ENCODE measurements around the gene ADAM10. TPM values are rescaled to one million over a fixed set of nuclear protein-coding genes. Genes with fewer than 3 reads are reported as not detected.

ADAM10 gene
- total RNA-seq, 4 donors from 2014 or later: 42.9 to 83.3 (median 62.7) TPM

- H3K27ac ChIP-seq: no peak overlapping the region
- no peak for TF ChIP-seq POLR2A (IDR thresholded peaks at IDR 0.05)
- TF ChIP-seq, protein P1, sequence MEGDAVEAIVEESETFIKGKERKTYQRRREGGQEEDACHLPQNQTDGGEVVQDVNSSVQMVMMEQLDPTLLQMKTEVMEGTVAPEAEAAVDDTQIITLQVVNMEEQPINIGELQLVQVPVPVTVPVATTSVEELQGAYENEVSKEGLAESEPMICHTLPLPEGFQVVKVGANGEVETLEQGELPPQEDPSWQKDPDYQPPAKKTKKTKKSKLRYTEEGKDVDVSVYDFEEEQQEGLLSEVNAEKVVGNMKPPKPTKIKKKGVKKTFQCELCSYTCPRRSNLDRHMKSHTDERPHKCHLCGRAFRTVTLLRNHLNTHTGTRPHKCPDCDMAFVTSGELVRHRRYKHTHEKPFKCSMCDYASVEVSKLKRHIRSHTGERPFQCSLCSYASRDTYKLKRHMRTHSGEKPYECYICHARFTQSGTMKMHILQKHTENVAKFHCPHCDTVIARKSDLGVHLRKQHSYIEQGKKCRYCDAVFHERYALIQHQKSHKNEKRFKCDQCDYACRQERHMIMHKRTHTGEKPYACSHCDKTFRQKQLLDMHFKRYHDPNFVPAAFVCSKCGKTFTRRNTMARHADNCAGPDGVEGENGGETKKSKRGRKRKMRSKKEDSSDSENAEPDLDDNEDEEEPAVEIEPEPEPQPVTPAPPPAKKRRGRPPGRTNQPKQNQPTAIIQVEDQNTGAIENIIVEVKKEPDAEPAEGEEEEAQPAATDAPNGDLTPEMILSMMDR (IDR thresholded peaks at IDR 0.05): no peak
- DNase-seq: peak in 1 of 3 donors; percentile 22
Observed at GRCh38 chr15:58541410-58542087, 208.0 kb downstream of the ADAM10 start.

DNA sequence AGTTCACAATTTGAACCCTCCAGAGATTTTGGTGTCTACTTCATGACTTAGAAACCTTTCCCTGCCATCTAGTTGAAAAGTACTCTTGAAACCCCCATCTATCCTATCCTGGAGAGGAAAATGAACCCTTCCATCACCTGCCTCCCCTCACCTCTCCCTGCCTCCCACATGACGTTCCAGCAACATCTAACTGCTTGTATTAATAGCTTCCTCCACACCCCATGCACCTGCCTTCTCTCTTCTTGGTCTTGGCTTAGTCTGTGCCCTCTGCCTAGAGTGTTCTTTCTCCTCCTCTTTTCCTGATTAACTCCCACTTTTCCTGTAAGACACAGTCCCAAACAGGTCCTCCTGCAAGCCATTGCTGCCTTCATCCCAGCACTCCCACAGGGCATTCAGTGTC lies 210.0 kb downstream of the ADAM10 start:
- no peaks in the 10 kb centered on the region for H3K27me3 ChIP-seq
- TF ChIP-seq POLR2A (IDR thresholded peaks at IDR 0.05): no peak
- TF ChIP-seq, protein P1 (IDR thresholded peaks at IDR 0.05): no peak
- H3K27ac ChIP-seq: no peak overlapping the region
- no peaks in the 10 kb centered on the region for H3K36me3 ChIP-seq
- H3K4me1 ChIP-seq: no peaks in the 10 kb centered on the region
- peak in 1 of 3 donors; percentile 24 for DNase-seq
- no peak overlapping the region for H3K4me3 ChIP-seq
- no peaks in the 10 kb centered on the region for H3K9me3 ChIP-seq

More at GRCh38 chr15:58541410-58542087, 208.0 kb downstream of the ADAM10 start:
- H3K4me3 ChIP-seq: no peak overlapping the region
- no peaks in the 10 kb centered on the region for H3K9me3 ChIP-seq
- no peaks in the 10 kb centered on the region for H3K36me3 ChIP-seq
- peaks cover 0 to 1% (median 0%) of the 10 kb centered on the region in 4 donors for H3K4me1 ChIP-seq
- no peaks in the 10 kb centered on the region for H3K27me3 ChIP-seq

- H3K27me3 ChIP-seq: no peaks in the 10 kb centered on the region
- no peak overlapping the region for H3K27ac ChIP-seq
- no peak overlapping the region for H3K4me3 ChIP-seq
- no peaks in the 10 kb centered on the region for H3K4me1 ChIP-seq
- no peak for TF ChIP-seq POLR2A (IDR thresholded peaks at IDR 0.05)
- TF ChIP-seq, protein P1 (IDR thresholded peaks at IDR 0.05): no peak
- H3K36me3 ChIP-seq: no peaks in the 10 kb centered on the region
- no peaks in the 10 kb centered on the region for H3K9me3 ChIP-seq
- peak in 1 of 3 donors; percentile 26 for DNase-seq
Observed at GRCh38 chr15:58538901-58539300, 210.6 kb downstream of the ADAM10 start.

Small RNA genes lying within 50 kb of the gene (small RNA-seq; reads per million reads assigned to genes)
- gene AC091046.1 (0 reads per million in 2 donors), gene RF00012 (0 reads per million in 2 donors)

Other genes with a start within 250 kb of the ADAM10 start
- gene MINDY2, start 21.6 kb upstream of the ADAM10 start, total RNA-seq: 10 to 100 TPM in 2 of 4 donors, 1 to 10 TPM in 2; 7.4 to 12.7 (median 10.4) TPM
- gene SLTM, start 184.0 kb upstream of the ADAM10 start, total RNA-seq: 100 to 1,000 TPM in 3 of 4 donors, 10 to 100 TPM in 1; 82.3 to 408 (median 130) TPM
- 10 to 100 TPM; 24.5 to 45.4 (median 28.4) TPM for gene RNF111, start 238.0 kb upstream of the ADAM10 start, total RNA-seq

Data from Peyer's patch (tissue), 4 donors.